Heart right ventricle (tissue), 16 donors: ENCODE measurements around the gene CD300H. TPM values are rescaled to one million over a fixed set of nuclear protein-coding genes. Genes with fewer than 3 reads are reported as not detected.

Experiments
- ATAC-seq, 8 donors: fragments of 200-7000 bp; cut with Tn5 transposase; one replicate each; pipeline ENCODE4 v1.9.1; 2020; ENCODE audit warnings: mild to moderate bottlenecking in 8 of 8, moderate library complexity in 8 of 8, moderate number of reproducible peaks in 1 of 8
- DNase-seq, 2 donors: peaks; one replicate each; pipeline ENCODE4 v3.0.0-alpha.2; 2020
- H3K27ac ChIP-seq, 10 donors: fragments of 200-600 bp; sonication (generic) in 2 of 10; one replicate each; pipeline versions ENCODE4 v1.5.0 to v1.8.0; 2020 to 2022; ENCODE audit warnings: mild to moderate bottlenecking in 3 of 10
- H3K27me3 ChIP-seq, 7 donors: fragments of 200-600 bp; one replicate each; pipeline ENCODE4 v1.8.0; 2021 to 2022; ENCODE audit warnings: mild to moderate bottlenecking in 2 of 7
- H3K36me3 ChIP-seq, 9 donors: fragments of 200-600 bp; sonication (generic) in 1 of 9; one replicate each; pipeline versions ENCODE4 v1.5.0 to v1.8.0; 2020 to 2022; ENCODE audit warnings: mild to moderate bottlenecking in 2 of 9
- H3K4me1 ChIP-seq, 9 donors: fragments of 200-600 bp; sonication (generic) in 1 of 9; one replicate each; pipeline versions ENCODE4 v1.5.0 to v1.8.0; 2020 to 2022; ENCODE audit warnings: mild to moderate bottlenecking in 4 of 9
- H3K4me3 ChIP-seq, 10 donors: fragments of 200-600 bp; sonication (generic) in 2 of 10; one replicate each; pipeline versions ENCODE4 v1.5.0 to v1.8.0; 2020 to 2022; ENCODE audit warnings: mild to moderate bottlenecking in 7 of 10, moderate library complexity in 2 of 10
- H3K9me3 ChIP-seq, 11 donors: fragments of 200-600 bp in 10 of 11; sonication (generic) in 2 of 11; one replicate each; pipeline versions ENCODE4 v1.5.0 to v1.8.0; 2013 to 2022; ENCODE audit warnings: mild to moderate bottlenecking in 2 of 11, control low read depth in 1 of 11, moderate library complexity in 1 of 11
- CTCF ChIP-seq, 9 donors: fragments of 200-600 bp; sonication (generic) in 2 of 9; IDR thresholded peaks; one replicate each; pipeline versions ENCODE4 v1.5.0 to v1.8.0; 2021 to 2022; ENCODE audit warnings: antibody characterized with exemption in 9 of 9, mild to moderate bottlenecking in 5 of 9, moderate library complexity in 1 of 9
- WGBS, 2 donors: extraction: QIAGEN DNeasy Blood & Tissue Kit; methylation state at CpG; one replicate each; pipeline ENCODE4 v1.1.7; 2013; ENCODE audit warnings: inconsistent platforms in 1 of 2; 5-methylcytosine and 5-hydroxymethylcytosine counted together
- intact Hi-C, 10 donors: fragments of 100-400 bp; cut with DNase I; formaldehyde crosslinking; loops; one replicate each; pipeline versions ENCODE4 v1.11.1 to v1.14.2; 2022
- polyA plus RNA-seq, 2 donors: library from polyadenylated mRNA; stranded (reverse); fragments of 200-250 nt; gene quantifications; one replicate each; pipeline ENCODE4 v1.2.3, GENCODE V29; 2013
- total RNA-seq, 10 donors: library from RNA; stranded (reverse); fragmentation: NEBNext Ultra II Directional in 3 of 10; extraction: Animal tissue kit (Norgen Biotek cat#: 25700) in 3 of 10; gene quantifications; one replicate each; pipeline versions ENCODE4 v1.2.1 to v1.2.4, GENCODE V29; 2021 to 2023
- donor health status: Arrhythmogenic right ventricular cardiomyopathy.
- donor health status: ischemic (EF 13 %, LVEDD 7.1; RV severe dilation, severe dysfunction).
- donor health status: healthy with polysubstance abuse.
- donor health status: DM: no; HTN: yes; CAD: no.
- donor health status: DM: no; HTN: no; CAD: no.
- donor health status: ischemic (EF 25% LVEDD 6.9; RV normal size, moderate dysfunction).
- donor health status: ischemic (EF 25% LVEDD 5.7; RV mildly dilated, moderate dysfunction).
- donor health status: healthy.
- donor health status: DM: yes; HTN: yes; CAD: no.
- donor health status: Ischemic cardiomyopathy.
- donor health status: ischemic (EF 35%, LVEDD 5.7; RV mildly dilated, moderate dysfunction).
- donor health status: nonischemic (EF 11% LVEDD 7.7; RV severe dilation, severe dysfunction).
- donor health status: DM: yes; HTN: yes; CAD: no.
- donor health status: PGD.
- donor health status: ischemic (EF 29% LVEDD 5.4; RV normal size, mild dysfunction).
- donor health status: nonischemic (EF 23%, LVEDD 6.1; RV moderate dilation, normal function).

Gene CD300H
- total and polyA plus RNA-seq, 12 donors = 0.49 to 0.97 TPM; not detected in 10

GRCh38 chr17:74525465-74525725, 41.9 kb downstream of the CD300H start:
- Histone ChIP-seq H3K36me3 (no peaks in the 10 kb centered on the region), H3K9me3 (peaks cover 0 to 9% (median 0%) of the 10 kb centered on the region in 11 donors), H3K4me3 (no peak overlapping the region), H3K4me1 (peaks cover 0 to 63% (median 0%) of the 10 kb centered on the region in 9 donors), H3K27ac (no peak overlapping the region), H3K27me3 (peaks cover 0 to 28% (median 0%) of the 10 kb centered on the region in 7 donors)
- intact Hi-C loops = no loop called here
- TF ChIP-seq CTCF (IDR thresholded peaks at IDR 0.05) = no peak
- WGBS, 2 donors = 83 to 94% methylated on average over 1 of the region's 1 CpG
- no peak for ATAC-seq
- no peak for DNase-seq

DNA sequence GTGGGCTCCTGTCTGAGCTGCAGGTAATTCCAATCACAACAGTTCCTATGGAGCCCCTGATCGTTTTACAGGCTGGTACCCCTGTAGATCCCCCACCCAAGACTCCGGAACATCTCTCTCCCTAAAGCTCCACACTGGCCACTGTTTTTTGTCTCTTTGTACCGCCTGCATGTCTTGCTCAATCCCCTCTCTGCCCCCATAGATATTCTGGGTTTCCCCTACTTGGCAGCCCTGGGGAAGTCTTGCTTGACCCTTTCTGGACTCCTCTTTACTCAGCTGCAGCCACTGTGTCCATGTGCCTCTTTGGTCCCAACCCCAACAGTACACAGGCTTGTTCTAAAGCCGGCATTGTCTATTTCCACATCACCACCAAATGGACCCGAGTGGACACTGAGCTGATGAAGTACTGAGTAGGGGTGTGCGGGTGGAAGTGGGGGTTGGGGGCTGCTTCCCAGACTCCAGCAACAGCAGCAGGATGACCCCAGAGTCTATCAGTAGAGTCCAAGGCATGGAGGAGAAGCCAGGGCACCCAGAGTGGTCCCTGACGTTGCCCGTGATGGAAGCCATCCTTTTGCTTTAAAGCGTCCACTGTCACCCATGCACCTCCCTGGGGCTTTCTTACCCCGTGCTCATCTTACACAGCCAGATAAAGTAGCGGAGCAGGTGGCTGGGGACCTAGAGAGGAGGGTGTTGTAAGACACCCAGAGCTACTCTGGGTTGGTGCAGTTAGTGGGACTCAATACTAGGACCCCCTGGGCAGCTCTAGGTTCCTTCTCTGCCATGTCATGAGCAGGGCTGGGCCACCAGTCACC, 42.5 kb downstream of the CD300H start:
- Histone ChIP-seq H3K27me3 (peaks cover 0 to 28% (median 0%) of the 10 kb centered on the region in 7 donors), H3K27ac (peak overlapping the region in 1 of 10 donors; percentile 58), H3K4me3 (no peak overlapping the region), H3K4me1 (peaks cover 0 to 67% (median 0%) of the 10 kb centered on the region in 9 donors), H3K9me3 (peaks cover 0 to 9% (median 0%) of the 10 kb centered on the region in 11 donors), H3K36me3 (no peaks in the 10 kb centered on the region)
- WGBS, 2 donors = 80 to 81% methylated on average over 11 of the region's 11 CpGs
- DNase-seq (no peak), ATAC-seq (no peak)
- TF ChIP-seq CTCF (IDR thresholded peaks at IDR 0.05) = no peak
- intact Hi-C loops = no loop called here

DNA sequence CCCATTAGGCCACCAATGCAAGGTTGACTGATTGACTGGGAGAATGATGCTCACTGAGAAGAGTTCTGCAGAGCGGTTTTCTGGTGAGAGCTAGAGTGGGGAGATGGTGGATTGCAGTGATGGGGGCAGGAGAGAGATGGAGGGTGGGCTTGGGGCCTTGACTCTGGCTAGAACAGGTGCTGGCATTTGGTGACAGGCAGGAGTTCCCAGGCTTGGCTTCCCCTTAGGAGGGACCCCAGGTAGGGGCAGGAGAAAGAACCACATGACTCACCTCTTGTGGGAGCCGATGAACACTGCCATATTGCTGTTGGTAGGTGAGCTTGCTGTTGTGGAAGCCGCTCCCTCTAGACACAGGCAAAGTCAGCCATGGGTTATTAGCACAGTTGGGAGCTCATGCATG, 44.0 kb downstream of the CD300H start:
- peaks cover 0 to 64% (median 0%) of the 10 kb centered on the region in 9 donors for H3K4me1 ChIP-seq
- H3K27me3 ChIP-seq = peaks cover 0 to 24% (median 0%) of the 10 kb centered on the region in 7 donors
- H3K36me3 ChIP-seq = no peaks in the 10 kb centered on the region
- TF ChIP-seq CTCF (IDR thresholded peaks at IDR 0.05) = no peak
- no peak overlapping the region for H3K27ac ChIP-seq
- DNase-seq (no peak), ATAC-seq (no peak)
- 80 to 83% methylated on average over 3 of the region's 3 CpGs for WGBS, 2 donors
- H3K9me3 ChIP-seq = peaks cover 0 to 9% (median 0%) of the 10 kb centered on the region in 11 donors
- no peak overlapping the region for H3K4me3 ChIP-seq
- intact Hi-C loops = no loop called here

GRCh38 chr17:74522381-74523105, 44.8 kb downstream of the CD300H start:
- peak overlapping the region in 1 of 10 donors; percentile 20 for H3K4me3 ChIP-seq
- WGBS, 2 donors = 82 to 84% methylated on average over 10 of the region's 10 CpGs
- H3K27me3 ChIP-seq = peaks cover 0 to 24% (median 0%) of the 10 kb centered on the region in 7 donors
- peak overlapping the region in 2 of 10 donors; percentile 73 to 95 for H3K27ac ChIP-seq
- H3K4me1 ChIP-seq = peaks cover 0 to 56% (median 0%) of the 10 kb centered on the region in 9 donors
- H3K36me3 ChIP-seq = no peaks in the 10 kb centered on the region
- H3K9me3 ChIP-seq = peaks cover 0 to 9% (median 0%) of the 10 kb centered on the region in 11 donors
- intact Hi-C loops = no loop called here
- TF ChIP-seq CTCF (IDR thresholded peaks at IDR 0.05) = no peak
- DNase-seq (no peak), ATAC-seq (no peak)
